GM12878 (cell line): ENCODE results near the gene LANCL2. TPM values are rescaled to one million over a fixed set of nuclear protein-coding genes. Genes with fewer than 3 reads are reported as not detected.

Source experiments
- ATAC-seq: fragments of 200-7000 bp; cut with Tn5 transposase; 3 replicates; pipeline ENCODE4 v1.9.1; 2020; ENCODE audit warnings: mild to moderate bottlenecking, moderate library complexity
- BruUV-seq: library from RNA; stranded (reverse); fragments of 400-500 nt; replicated peaks from 2 replicates; lab custom pipeline; 2021; lab: Mats Ljungman, UMichigan
- CTCF ChIA-PET: fragments of 300-600 bp; sonication (Branson Sonifier 250); formaldehyde crosslinking; extraction: SDS; loops from one replicate; lab custom pipeline; 2021; ENCODE audit warnings: inconsistent platforms; lab: Yijun Ruan, JAX
- POLR2A ChIA-PET: fragments of 350-600 bp; formaldehyde crosslinking; extraction: SDS; loops from one replicate; lab custom pipeline; 2021; ENCODE audit warnings: inconsistent platforms; lab: Charles Lee
- RAD21 ChIA-PET: fragments of 300-600 bp; sonication (Branson Sonifier 250); formaldehyde crosslinking; loops from one replicate; lab custom pipeline; 2023; ENCODE audit warnings: antibody characterized with exemption; ENCODE audit not compliant: unreplicated experiment; lab: Charles Lee
- SMC1A ChIA-PET: fragments of 300-600 bp; sonication (Branson Sonifier 250); formaldehyde crosslinking; loops from one replicate; lab custom pipeline; 2023; ENCODE audit not compliant: unreplicated experiment, uncharacterized antibody; lab: Charles Lee
- DNase-seq: peaks from one replicate; pipeline ENCODE4 v3.0.0-alpha.2; 2011; ENCODE audit warnings: low read depth, low spot score
- FAIRE-seq: peaks from 3 replicates; lab custom pipeline; 2011; peaks lifted over from hg19 to GRCh38; lab: Jason Lieb, UNC
- H2AFZ ChIP-seq: 2 replicates; pipeline ENCODE4 v1.6.0; 2011; ENCODE audit warnings: low read depth, low read length, control low read depth; ENCODE audit not compliant: control insufficient read depth
- H3K27ac ChIP-seq: 2 replicates; pipeline ENCODE4 v1.5.1; 2011; ENCODE audit warnings: control low read depth; ENCODE audit not compliant: control insufficient read depth, insufficient read depth
- H3K27me3 ChIP-seq, 2 experiments: replicated peaks in 1 of 2; 2 replicates each; pipeline versions ENCODE4 v1.6.0 to v1.6.1; 2011; ENCODE audit warnings: low read length in 1 of 2; ENCODE audit not compliant: control insufficient read depth in 2 of 2, insufficient read depth in 2 of 2
- H3K36me3 ChIP-seq, 2 experiments: 2 replicates each; pipeline ENCODE4 v1.5.1; 2011; ENCODE audit warnings: low read length in 1 of 2; ENCODE audit not compliant: control insufficient read depth in 2 of 2, insufficient read depth in 2 of 2
- H3K4me1 ChIP-seq: 2 replicates; pipeline ENCODE4 v1.6.1; 2011; ENCODE audit warnings: mild to moderate bottlenecking, low read length, moderate library complexity, mixed read lengths; ENCODE audit not compliant: control insufficient read depth, insufficient read depth
- H3K4me2 ChIP-seq: 2 replicates; pipeline ENCODE4 v1.6.0; 2011; ENCODE audit warnings: control low read depth; ENCODE audit not compliant: control insufficient read depth, insufficient read depth
- H3K4me3 ChIP-seq: fragments of 200-600 bp; sonication (generic); 2 replicates; pipeline ENCODE4 v1.5.1; 2016
- H3K79me2 ChIP-seq: 2 replicates; pipeline ENCODE4 v1.6.0; 2011; ENCODE audit warnings: low read length; ENCODE audit not compliant: control insufficient read depth, insufficient read depth
- H3K9ac ChIP-seq: 2 replicates; pipeline ENCODE4 v1.8.0; 2011; ENCODE audit warnings: low read length, control low read depth, mixed read lengths; ENCODE audit not compliant: control insufficient read depth, insufficient read depth
- H3K9me3 ChIP-seq: replicated peaks from 3 replicates; pipeline ENCODE4 v1.5.1; 2011; ENCODE audit warnings: mild to moderate bottlenecking, low read length; ENCODE audit not compliant: control insufficient read depth, insufficient read depth
- H4K20me1 ChIP-seq: 2 replicates; pipeline ENCODE4 v1.6.0; 2011; ENCODE audit not compliant: control insufficient read depth, insufficient read depth
- JUND ChIP-seq: IDR thresholded peaks from 2 replicates; pipeline ENCODE4 v1.6.1; 2012; ENCODE audit warnings: low read depth, mild to moderate bottlenecking, low read length, improper control_type of control experiment, moderate library complexity
- MEF2A ChIP-seq: IDR thresholded peaks from 2 replicates; pipeline ENCODE4 v1.6.1; 2011; ENCODE audit warnings: low read depth, mild to moderate bottlenecking, low read length, moderate library complexity; ENCODE audit not compliant: insufficient read depth
- PML ChIP-seq: IDR thresholded peaks from 2 replicates; pipeline ENCODE4 v1.6.1; 2012; ENCODE audit warnings: low read length, inconsistent platforms
- RFX5 ChIP-seq: IDR thresholded peaks from 2 replicates; pipeline ENCODE4 v1.6.1; 2011; ENCODE audit warnings: low read depth, low read length, improper control_type of control experiment
- STAT3 ChIP-seq: IDR thresholded peaks from 2 replicates; pipeline ENCODE4 v1.6.1; 2011; ENCODE audit warnings: low read depth, low read length, improper control_type of control experiment
- WGBS: methylation state at CpG from one replicate; pipeline ENCODE4 v1.1.6; 2016; ENCODE audit warnings: low lambda C conversion rate; ENCODE audit not compliant: insufficient replicate concordance, insufficient coverage; ENCODE audit errors: missing lambda C conversion rate; 5-methylcytosine and 5-hydroxymethylcytosine counted together
- in situ Hi-C: fragments of 300-500 bp; cut with MboI; formaldehyde crosslinking; loops from 9 replicates; pipeline ENCODE4 v1.14.3; 2018; ENCODE audit warnings: mixed read lengths
- intact Hi-C: fragments of 100-400 bp; cut with micrococcal nuclease; formaldehyde crosslinking; loops from one replicate; pipeline ENCODE4 v1.14.2; 2022; ENCODE audit not compliant: unreplicated experiment
- polyA plus RNA-seq, 11 experiments: library from polyadenylated mRNA; depleted of rRNA in 4 of 11; unstranded in 6 of 11; stranded (reverse) in 5 of 11; fragments of >200 nt; fragmentation: Nextera tagmentation in 4 of 11; fragmentation: Illumina TruSeq in 1 of 11; extraction: Ambion mirVana in 4 of 11; extraction: Trizol in 1 of 11; gene quantifications; 1 replicate in 1 of 11; 2 replicates in 10 of 11; pipeline versions ENCODE4 v1.2.1 to v1.2.3, GENCODE V29; 2011 to 2016; ENCODE audit warnings: inconsistent platforms in 2 of 11, missing spikeins in 2 of 11, low read depth in 1 of 11
- total RNA-seq, 4 experiments: library from RNA; depleted of rRNA in 3 of 4; stranded (reverse); fragments of >200 nt in 3 of 4; fragmentation: Illumina TruSeq in 1 of 4; extraction: Trizol in 1 of 4; gene quantifications; 2 replicates each; pipeline versions ENCODE4 v1.2.1 to v1.2.3, GENCODE V29; 2013 to 2021

Gene LANCL2
- total and polyA plus RNA-seq, 10 of the 15 experiments (the other 5 are each of a cell fraction or from before 2014, with no cell fraction given) = 8.1 to 28.6 (median 16.4) TPM

- WGBS = 19% methylated on average over 2 of the region's 2 CpGs
- in situ Hi-C loops = no loop called here
These were observed 9.1 kb downstream of the LANCL2 start for GRCh38 chr7:55374213-55374612.

GRCh38 chr7:55375237-55375636 is 10.1 kb downstream of the LANCL2 start:
- no TSS peak for BruUV-seq
- Histone ChIP-seq H3K4me1 (peaks cover 12% of the 10 kb centered on the region), H2AFZ (no peak overlapping the region), H3K27me3 (no peaks in the 10 kb centered on the region), H3K27ac (no peak overlapping the region), H3K4me2 (no peak overlapping the region), H3K79me2 (peaks cover 4% of the 10 kb centered on the region), H3K36me3 (no peaks in the 10 kb centered on the region), H3K9ac (no peak overlapping the region), H3K9me3 (no peaks in the 10 kb centered on the region), H3K4me3 (no peak overlapping the region), H4K20me1 (no peaks in the 10 kb centered on the region)
- FAIRE-seq = no peak
- ChIA-PET SMC1A (interaction anchor here (0.8 to 1.7 kb wide), 6 partner anchors 8 to 95 kb away, joined by 3 to 5 read pairs (median 4); no protein-coding TSS in a partner anchor), RAD21 (interaction anchor here (1.5 to 3.7 kb wide), 3 partner anchors 40 to 88 kb away, joined by 4 to 15 read pairs (median 7); no protein-coding TSS in a partner anchor), CTCF (interaction anchor here (1.2 to 2.9 kb wide), 4 partner anchors 39 to 95 kb away, joined by 3 to 12 read pairs (median 4); no protein-coding TSS in a partner anchor), POLR2A (interaction anchor here (1.9 kb wide), 1 partner anchor 9 kb away, joined by 7 read pairs; no protein-coding TSS in a partner anchor)
- 88% methylated on average over 4 of the region's 4 CpGs for WGBS
- in situ Hi-C loops (no loop called here), intact Hi-C loops (no loop called here)
- no peak for DNase-seq
- no peak for ATAC-seq
- TF ChIP-seq STAT3 = no peak
- no peak for TF ChIP-seq RFX5

More at GRCh38 chr7:55374213-55374612, 9.1 kb downstream of the LANCL2 start:
- Histone ChIP-seq H3K4me2 (peak overlapping the region; percentile 72), H3K36me3 (no peaks in the 10 kb centered on the region), H3K27me3 (no peaks in the 10 kb centered on the region), H2AFZ (no peak overlapping the region), H3K79me2 (peaks cover 8% of the 10 kb centered on the region), H3K9ac (no peak overlapping the region), H3K4me1 (peaks cover 12% of the 10 kb centered on the region), H4K20me1 (no peaks in the 10 kb centered on the region), H3K4me3 (no peak overlapping the region), H3K9me3 (no peaks in the 10 kb centered on the region), H3K27ac (peak overlapping the region; percentile 25; the same call in 1 of the 2 replicates)
- RAD21 ChIA-PET = interaction anchor here (1.5 to 3.7 kb wide), 3 partner anchors 41 to 87 kb away, joined by 4 to 15 read pairs (median 7); no protein-coding TSS in a partner anchor
- intact Hi-C loops = no loop called here
- SMC1A ChIA-PET = interaction anchor here (0.7 to 1.8 kb wide), 8 partner anchors 8 to 224 kb away, joined by 3 to 7 read pairs (median 4); no protein-coding TSS in a partner anchor
- DNase-seq (no peak), ATAC-seq (no peak; the same call in 2 of the 3 replicates), FAIRE-seq (peak; percentile 69)
- POLR2A ChIA-PET = no interaction called here
- BruUV-seq = no TSS peak
- CTCF ChIA-PET = interaction anchor here (1.0 to 2.9 kb wide), 6 partner anchors 40 to 118 kb away, joined by 3 to 12 read pairs (median 4); no protein-coding TSS in a partner anchor
- TF ChIP-seq PML (no peak), JUND (no peak), MEF2A (0 out of 2 replicates have a peak, but pooled peaks have one; percentile 12)
